Measurements from ENCODE around the gene BTBD6. TPM values are rescaled to one million over a fixed set of nuclear protein-coding genes. Genes with fewer than 3 reads are reported as not detected.
A peak's percentile ranks its signal among the peaks of the same experiment; 100 is the strongest.

The BTBD6 gene
- total RNA-seq (10 to 100 TPM; 28.1 to 49.7 (median 32.2) TPM), polyA plus RNA-seq (10 to 100 TPM; 40.9 to 58.2 TPM)
- long read RNA-seq, donor 1, transcript BTBD6-206 (5 exons, 1,335 nt), result minor isoform, 19 of 230 reads
- long read RNA-seq, donor 1, transcript BTBD6-204 (3 exons, 2,195 nt), result minor isoform, 19 of 230 reads
- long read RNA-seq, donor 1, transcript BTBD6-202 (2 exons, 948 nt), result minor isoform, 5 of 230 reads
- long read RNA-seq, donor 1, transcript BTBD6-203 (4 exons, 2,176 nt), result major isoform, 168 of 230 reads
- long read RNA-seq, donor 1, partial matches to known transcripts, result 7 of 230 reads
- long read RNA-seq, donor 1, other reads (novel, unspliced or antisense), result 12 of 230 reads
- long read RNA-seq, donor 2, transcript BTBD6-203 (4 exons, 2,176 nt), result major isoform, 172 of 252 reads
- long read RNA-seq, donor 2, transcript BTBD6-204 (3 exons, 2,195 nt), result minor isoform, 40 of 252 reads
- long read RNA-seq, donor 2, transcript BTBD6-206 (5 exons, 1,335 nt), result minor isoform, 5 of 252 reads
- long read RNA-seq, donor 2, partial matches to known transcripts, result 11 of 252 reads
- long read RNA-seq, donor 2, other reads (novel, unspliced or antisense), result 21 of 252 reads
- long read RNA-seq, donor 3, transcript BTBD6-203 (4 exons, 2,176 nt), result minor isoform, 5 of 20 reads
- long read RNA-seq, donor 3, transcript BTBD6-204 (3 exons, 2,195 nt), result major isoform, 6 of 20 reads
- long read RNA-seq, donor 3, partial matches to known transcripts, result 0 of 20 reads
- long read RNA-seq, donor 3, other reads (novel, unspliced or antisense), result 7 of 20 reads

- 1% methylated on average over 66 to 127 of the region's 130 CpGs for WGBS, 2 donors
Observed at GRCh38 chr14:105248368-105249181, at the start of gene BTBD6. Gene BTBD6, plus strand, starts transcription at chr14:105248533. Its CDS starts 179 bp downstream, at chr14:105248712.

GRCh38 chr14:105198588-105198987 lies 49.7 kb upstream of the BTBD6 start:
- intact Hi-C loops (cut with DNase I), result loop anchor here in 4 of 10 donors (5.0 to 10.0 kb wide), 4 partner anchors 46 to 286 kb away; partner anchors contain the start of genes AHNAK2 (in 1 of the 4) and CRIP1 (in 1 of the 4)
- 75 to 87% methylated on average over 4 of the region's 4 CpGs for WGBS, 2 donors
- peak in 1 of 9 donors; percentile 14 for TF ChIP-seq CTCF (IDR thresholded peaks at IDR 0.05)
- no peaks in the 10 kb centered on the region for H3K36me3 ChIP-seq
- peak overlapping the region; percentile 68 to 96 (median 88) for H3K27ac ChIP-seq
- H3K9me3 ChIP-seq, result no peaks in the 10 kb centered on the region
- H3K4me3 ChIP-seq, result peak overlapping the region in 1 of 10 donors; percentile 21
- H3K27me3 ChIP-seq, result peaks cover 8 to 88% (median 42%) of the 10 kb centered on the region in 7 donors
- DNase-seq (no peak), ATAC-seq (no peak)
- peaks cover 31 to 99% (median 91%) of the 10 kb centered on the region in 9 donors for H3K4me1 ChIP-seq

More at GRCh38 chr14:105248368-105249181, at the start of gene BTBD6:
- H3K27ac ChIP-seq, result peak within 1 kb of the TSS; percentile 73 to 98 (median 90)
- no peaks in the 10 kb centered on the region for H3K27me3 ChIP-seq
- peaks cover 0 to 67% (median 10%) of the 10 kb centered on the region in 9 donors for H3K36me3 ChIP-seq
- DNase-seq (peak; percentile 81 to 88), ATAC-seq (peak; percentile 88 to 96 (median 94))
- H3K4me3 ChIP-seq, result peak within 1 kb of the TSS; percentile 37 to 85 (median 62)
- intact Hi-C loops (cut with DNase I), result loop anchor here in 1 of 10 donors (1.0 kb wide), 1 partner anchor 45 kb away; no protein-coding TSS in a partner anchor
- H3K9me3 ChIP-seq, result no peaks in the 10 kb centered on the region
- TF ChIP-seq CTCF (IDR thresholded peaks at IDR 0.05), result peak in 2 of 9 donors; percentile 3 to 15
- peaks cover 10 to 35% (median 24%) of the 10 kb centered on the region in 9 donors for H3K4me1 ChIP-seq

- TF ChIP-seq CTCF (IDR thresholded peaks at IDR 0.05), result no peak
- Histone ChIP-seq H3K27ac (peak overlapping the region; percentile 68 to 96 (median 88)), H3K4me1 (peaks cover 26 to 99% (median 90%) of the 10 kb centered on the region in 9 donors), H3K27me3 (peaks cover 8 to 83% (median 37%) of the 10 kb centered on the region in 7 donors), H3K4me3 (peak overlapping the region in 1 of 10 donors; percentile 21), H3K9me3 (no peaks in the 10 kb centered on the region), H3K36me3 (no peaks in the 10 kb centered on the region)
- 41 to 48% methylated on average over 18 of the region's 18 CpGs for WGBS, 2 donors
- ATAC-seq (peak in 7 of 8 donors; percentile 13 to 48 (median 38)), DNase-seq (peak; percentile 70 to 75)
- intact Hi-C loops (cut with DNase I), result loop anchor here in 4 of 10 donors (5.0 to 10.0 kb wide), 4 partner anchors 47 to 286 kb away; partner anchors contain the start of genes AHNAK2 (in 1 of the 4) and CRIP1 (in 1 of the 4)
Observed at GRCh38 chr14:105199093-105199492, 49.2 kb upstream of the BTBD6 start.
